Stimulated activated CD8-positive, alpha-beta memory T cell treated with anti-CD3 and anti-CD28 coated beads, Interleukin-12 subunit alpha, Interleukin-12 subunit beta, amount 100 ng/mL, for 24 hours (primary cell): ENCODE data around the gene NEMF.
"Not testable (repeated sequence)": the region's sequence is repeated elsewhere in the genome, so short reads cannot be mapped to it uniquely, and the experiment has no call there.

Source experiments
- DNase-seq: peaks from one replicate; pipeline ENCODE4 v3.0.0-alpha.2; 2020; ENCODE audit errors: extremely low read depth

The NEMF gene

GRCh38 chr14:49852301-49853157 lies at the start of gene NEMF:
Gene NEMF, minus strand, starts transcription at chr14:49852788. Its CDS starts 35 bp downstream, at chr14:49852753.
- DNase-seq, result no peak

DNA sequence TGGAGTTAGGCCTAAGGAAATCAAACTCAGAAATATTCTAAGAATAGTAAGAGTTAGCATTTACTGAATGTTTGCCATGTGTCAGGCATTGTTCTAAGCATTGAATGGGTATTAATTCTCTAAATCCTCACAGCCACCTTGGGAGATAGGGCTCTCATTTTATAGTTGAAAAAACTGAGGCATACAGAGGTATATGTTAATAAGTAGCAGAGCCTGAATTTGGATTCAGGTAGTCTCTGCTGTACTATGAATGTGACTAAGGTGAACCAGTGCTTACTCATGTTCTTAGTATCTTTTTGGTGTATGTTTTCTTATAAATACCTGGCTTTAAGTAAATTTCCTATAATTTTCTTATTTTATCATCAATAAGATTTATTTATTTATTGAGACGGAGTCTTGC lies 48.4 kb upstream of the NEMF start:
- DNase-seq, result no peak

DNA sequence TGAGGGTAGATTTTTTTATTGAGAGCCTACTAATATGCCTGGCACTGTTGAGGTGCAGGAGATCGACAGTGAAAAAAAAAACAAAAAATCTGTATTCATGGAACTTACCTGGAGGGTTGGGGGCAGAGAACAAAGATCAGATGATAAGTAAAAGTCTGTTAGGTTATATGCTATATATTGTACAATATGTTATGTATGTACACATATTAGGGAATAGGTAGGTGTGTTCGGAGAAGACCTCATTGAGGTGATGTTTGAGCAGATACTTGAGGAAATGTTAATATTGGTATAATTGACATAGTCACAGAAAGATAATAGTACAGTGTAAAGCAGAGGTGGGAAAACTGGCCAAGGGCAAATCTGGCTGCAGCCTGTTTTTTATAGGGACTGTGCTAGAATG lies 45.9 kb upstream of the NEMF start:
- DNase-seq, result no peak

GRCh38 chr14:49897965-49898364 lies 45.4 kb upstream of the NEMF start:
- DNase-seq, result no peak

- no peak for DNase-seq
These were observed 44.8 kb upstream of the NEMF start for GRCh38 chr14:49897414-49897813.

- DNase-seq, result no peak
These were observed 44.4 kb upstream of the NEMF start for GRCh38 chr14:49896966-49897365.

- not testable (repeated sequence) for DNase-seq
These were observed 43.7 kb upstream of the NEMF start for GRCh38 chr14:49896272-49896671.

DNA sequence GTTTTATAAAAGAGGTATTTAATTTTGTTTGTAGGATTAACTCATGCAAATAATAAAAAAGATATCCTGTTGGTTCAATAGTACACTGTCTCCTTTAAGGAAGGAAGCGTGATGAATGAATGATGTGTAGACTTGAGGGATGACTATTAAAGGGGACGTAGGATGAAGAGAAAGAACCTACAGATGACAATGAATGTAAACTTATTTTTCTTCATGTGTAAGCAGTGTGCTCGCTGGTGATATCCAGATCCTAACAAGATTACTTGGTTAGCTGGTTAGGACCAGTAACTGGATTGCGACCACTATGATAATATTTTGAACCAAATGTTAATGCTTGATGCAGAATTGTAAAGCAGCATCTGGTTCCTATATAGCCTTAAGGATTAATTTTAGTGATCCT lies 42.9 kb upstream of the NEMF start:
- DNase-seq, result no peak

DNA sequence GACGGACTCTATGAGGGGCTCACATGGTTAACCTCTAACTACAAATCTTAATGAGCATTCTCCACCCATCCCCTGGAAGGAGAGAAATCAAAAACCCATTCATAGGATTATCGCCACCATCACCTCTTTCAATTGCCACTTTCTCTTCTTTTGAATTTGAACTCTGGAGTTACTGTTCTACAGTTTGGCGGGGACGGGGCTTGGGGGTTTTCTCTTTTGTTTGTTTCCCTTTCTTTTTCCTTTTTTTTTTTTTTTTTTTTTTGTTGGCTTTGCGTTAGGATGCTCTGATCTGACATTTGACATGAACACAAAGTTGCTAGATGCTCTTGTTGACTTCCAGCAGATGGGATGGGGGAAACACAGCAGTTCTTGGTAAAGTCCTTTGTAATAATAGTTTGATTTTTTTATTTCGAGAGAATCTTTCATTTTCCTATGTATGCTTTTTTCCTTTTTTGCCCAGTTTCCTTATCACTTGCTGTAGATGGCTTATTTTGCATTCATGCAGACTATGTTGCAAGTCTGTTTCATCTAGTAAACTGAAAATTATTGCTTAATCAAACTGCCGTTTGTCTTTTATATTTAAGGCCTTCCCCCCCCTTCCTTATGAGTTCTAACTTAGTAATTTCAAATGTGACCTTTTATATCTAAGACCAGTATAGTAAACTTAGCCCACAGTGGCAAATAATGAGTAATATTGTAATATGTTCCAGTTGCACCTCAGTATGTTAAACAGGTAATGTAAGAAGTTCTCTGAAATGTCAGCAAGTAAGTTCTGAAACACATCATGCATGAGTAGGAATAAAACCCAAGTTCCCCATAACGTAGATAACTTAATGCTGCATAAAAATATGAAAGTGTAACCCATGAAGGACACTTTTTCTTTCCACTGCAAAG lies 41.9 kb upstream of the NEMF start:
- not testable (repeated sequence) for DNase-seq

DNA sequence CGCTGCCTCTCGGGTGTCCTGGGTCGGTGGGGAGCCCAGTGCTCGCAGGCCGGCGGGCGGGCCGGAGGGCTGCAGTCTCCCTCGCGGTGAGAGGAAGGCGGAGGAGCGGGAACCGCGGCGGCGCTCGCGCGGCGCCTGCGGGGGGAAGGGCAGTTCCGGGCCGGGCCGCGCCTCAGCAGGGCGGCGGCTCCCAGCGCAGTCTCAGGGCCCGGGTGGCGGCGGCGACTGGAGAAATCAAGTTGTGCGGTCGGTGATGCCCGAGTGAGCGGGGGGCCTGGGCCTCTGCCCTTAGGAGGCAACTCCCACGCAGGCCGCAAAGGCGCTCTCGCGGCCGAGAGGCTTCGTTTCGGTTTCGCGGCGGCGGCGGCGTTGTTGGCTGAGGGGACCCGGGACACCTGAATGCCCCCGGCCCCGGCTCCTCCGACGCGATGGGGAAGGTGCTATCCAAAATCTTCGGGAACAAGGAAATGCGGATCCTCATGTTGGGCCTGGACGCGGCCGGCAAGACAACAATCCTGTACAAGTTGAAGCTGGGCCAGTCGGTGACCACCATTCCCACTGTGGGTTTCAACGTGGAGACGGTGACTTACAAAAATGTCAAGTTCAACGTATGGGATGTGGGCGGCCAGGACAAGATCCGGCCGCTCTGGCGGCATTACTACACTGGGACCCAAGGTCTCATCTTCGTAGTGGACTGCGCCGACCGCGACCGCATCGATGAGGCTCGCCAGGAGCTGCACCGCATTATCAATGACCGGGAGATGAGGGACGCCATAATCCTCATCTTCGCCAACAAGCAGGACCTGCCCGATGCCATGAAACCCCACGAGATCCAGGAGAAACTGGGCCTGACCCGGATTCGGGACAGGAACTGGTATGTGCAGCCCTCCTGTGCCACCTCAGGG lies 41.0 kb upstream of the NEMF start:
- peak; percentile 68 for DNase-seq

GRCh38 chr14:49892636-49893308 lies 40.2 kb upstream of the NEMF start, which contains the start of gene ARF6:
Gene ARF6, plus strand, starts transcription at chr14:49893082. Its CDS starts 655 bp downstream, at chr14:49893737.
- DNase-seq, result peak; percentile 96

GRCh38 chr14:49892301-49892635 lies 39.7 kb upstream of the NEMF start:
- no peak for DNase-seq

GRCh38 chr14:49888293-49888692 lies 35.7 kb upstream of the NEMF start:
- DNase-seq, result no peak

DNA sequence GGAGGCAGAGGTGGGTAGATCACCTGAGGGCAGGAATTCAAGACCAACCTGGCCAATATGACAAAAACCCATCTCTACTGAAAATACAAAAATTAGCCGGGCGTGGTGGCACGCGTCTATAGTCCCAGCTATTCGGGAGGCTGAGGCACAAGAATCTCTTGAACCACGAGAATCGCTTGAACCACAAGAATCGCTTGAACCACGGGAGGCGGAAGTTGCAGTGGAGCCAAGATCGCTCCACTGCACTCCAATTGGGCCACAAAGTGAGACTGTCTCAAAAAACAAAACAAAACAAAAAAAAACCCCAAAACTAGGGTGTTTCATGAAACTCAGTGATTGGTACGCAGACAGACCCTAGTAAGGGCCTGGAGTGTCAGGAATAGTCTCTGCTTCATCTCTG lies 33.9 kb upstream of the NEMF start:
- no peak for DNase-seq

DNA sequence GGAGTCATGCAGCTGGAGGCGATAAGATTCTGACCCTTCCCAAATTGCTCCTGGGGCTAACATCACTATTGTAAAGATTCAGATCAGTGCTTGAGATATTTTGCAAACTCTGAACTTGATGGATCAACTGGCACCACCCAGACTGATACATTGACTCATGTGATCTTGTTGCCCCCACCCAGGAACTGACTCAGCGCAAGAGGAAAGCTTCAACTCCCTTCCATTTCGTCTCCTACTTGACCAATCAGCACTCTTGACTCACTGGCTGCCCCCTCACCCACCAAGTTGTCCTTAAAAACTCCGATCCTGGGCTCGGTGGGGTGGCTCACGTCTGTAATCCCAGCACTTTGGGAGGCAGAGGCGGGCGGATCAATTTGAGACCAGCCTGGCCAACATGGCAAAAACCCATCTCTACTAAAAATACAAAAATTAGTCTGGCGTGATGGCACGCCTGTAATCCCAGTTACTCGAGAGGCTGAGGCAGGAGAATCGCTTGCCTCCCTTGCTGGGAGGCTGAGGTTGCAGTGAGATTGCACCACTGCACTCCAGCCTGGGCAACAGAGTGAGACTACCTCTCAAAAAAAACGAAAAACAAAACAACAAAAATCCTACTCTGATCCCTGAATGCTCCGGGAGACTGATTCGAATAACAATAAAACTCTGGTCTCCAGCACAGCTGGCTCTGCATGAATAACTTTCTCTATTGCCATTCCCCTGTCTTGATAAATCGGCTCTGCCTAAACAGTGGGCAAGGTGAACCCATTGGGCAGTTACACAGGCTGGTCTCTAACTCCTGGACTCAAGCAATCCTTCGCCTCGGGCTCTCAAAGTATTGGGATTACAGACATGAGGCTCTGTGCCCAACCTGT lies 30.5 kb upstream of the NEMF start:
- DNase-seq, result no peak

DNA sequence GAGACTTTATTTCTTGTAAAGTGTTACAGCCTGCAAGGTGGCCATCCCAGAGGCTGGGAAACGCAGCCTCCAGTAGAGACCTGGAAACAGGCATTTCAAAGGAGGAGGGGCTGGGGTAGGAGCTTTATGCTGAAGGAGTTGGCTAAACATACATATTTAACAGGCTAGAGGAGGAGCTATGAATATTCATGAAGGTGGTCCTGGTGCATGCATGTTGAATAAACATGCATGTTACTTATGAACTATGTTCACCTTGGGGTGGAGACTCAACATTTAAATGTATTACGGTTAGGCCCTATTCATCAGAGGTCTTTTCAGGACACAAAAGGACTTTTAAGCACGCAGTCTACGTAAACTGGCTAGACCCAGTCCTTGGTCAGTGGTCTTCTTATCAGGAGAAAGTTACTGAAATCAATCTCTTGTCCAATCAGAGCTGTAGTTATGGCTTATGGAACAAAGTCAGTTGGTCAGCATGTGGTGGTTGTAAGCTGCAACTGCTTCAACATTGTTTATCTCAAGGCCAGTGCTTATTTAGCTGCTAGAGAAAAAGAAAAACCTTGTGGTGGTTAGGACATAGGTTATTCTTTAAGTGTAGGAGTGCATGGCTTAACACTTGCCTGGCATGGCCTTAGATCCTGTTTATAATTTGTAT lies 28.9 kb upstream of the NEMF start:
- DNase-seq, result no peak

- no peak for DNase-seq
These were observed 27.9 kb upstream of the NEMF start for GRCh38 chr14:49880267-49881064.

GRCh38 chr14:49879646-49880204 lies 27.1 kb upstream of the NEMF start:
- DNase-seq, result no peak
